HG02759 (cell line): ENCODE measurements around the gene AGBL4.
A peak's percentile ranks its signal among the peaks of the same experiment; 100 is the strongest.
"Not testable (repeated sequence)": the region's sequence is repeated elsewhere in the genome, so short reads cannot be mapped to it uniquely, and the experiment has no call there.

Source experiments
- ATAC-seq: cut with Tn5 transposase; IDR thresholded peaks from one replicate; pipeline ENCODE4 v1.9.1; 2021; ENCODE audit warnings: mild to moderate bottlenecking, moderate library complexity; ENCODE audit not compliant: unreplicated experiment

Gene AGBL4

DNA sequence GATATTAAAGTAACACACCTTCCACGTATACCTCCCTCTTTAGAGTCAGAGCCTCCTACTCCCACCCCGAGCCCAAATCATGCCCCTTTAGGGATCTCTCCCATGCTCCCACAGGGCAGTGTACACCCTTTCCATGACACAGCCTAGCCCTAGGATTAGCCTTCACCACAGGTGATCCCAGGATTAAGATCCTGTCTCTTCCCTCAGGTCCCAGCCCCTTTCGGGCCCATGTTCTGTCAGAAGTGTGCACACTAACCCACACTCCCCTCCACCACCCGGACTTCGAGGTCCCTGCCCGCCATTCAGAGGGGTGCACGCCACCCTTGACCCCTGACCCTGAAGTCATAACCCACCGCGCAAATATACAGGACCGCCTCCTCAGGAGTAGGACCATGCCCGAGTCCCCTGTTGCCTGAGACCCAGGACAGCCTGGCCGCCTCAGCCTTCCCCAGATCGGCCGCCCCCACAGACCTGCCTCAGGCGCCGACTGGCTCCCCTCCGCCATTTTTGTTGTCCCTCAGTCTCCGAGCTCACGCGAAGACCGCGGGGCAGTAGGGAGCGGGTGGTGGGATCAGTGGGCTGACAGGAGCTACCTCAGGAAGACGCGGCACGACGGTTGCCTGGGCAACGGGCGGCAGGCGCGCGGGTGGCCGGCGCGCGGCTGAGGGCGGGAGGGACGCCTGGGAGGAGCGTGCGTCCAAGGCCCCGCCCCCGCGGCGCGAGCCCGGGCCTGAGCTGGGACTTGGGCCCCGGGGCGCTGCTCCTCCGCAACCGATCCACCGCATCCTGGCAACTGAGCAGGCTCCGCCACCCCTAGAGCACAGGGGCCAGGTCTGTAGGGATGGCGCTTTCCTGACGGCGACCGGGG, at the start of gene AGBL4:
AGBL4 (minus strand) TSS at position 663 of the 868 bp plus-strand sequence.
- no peak for ATAC-seq

DNA sequence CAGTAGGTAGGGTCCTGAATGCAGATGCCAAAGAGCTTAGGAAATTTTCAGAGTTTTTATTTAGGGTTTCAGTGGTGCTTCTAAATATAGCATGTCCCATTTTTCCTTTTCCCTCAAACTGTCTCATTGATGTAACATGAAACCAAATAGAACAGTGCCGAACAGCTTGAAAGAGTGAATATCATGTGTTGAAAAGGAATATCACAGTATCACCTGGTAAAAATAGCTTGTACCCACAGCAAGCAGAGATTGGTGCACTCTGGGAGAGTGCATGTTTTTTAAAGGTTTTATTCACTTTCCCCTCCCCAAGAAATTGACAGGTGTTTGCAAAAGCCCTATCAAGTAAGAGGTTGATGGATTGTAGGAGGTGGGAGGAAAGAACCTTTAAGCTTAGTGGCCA, 43.1 kb upstream of the AGBL4 start:
- ATAC-seq, result no peak

DNA sequence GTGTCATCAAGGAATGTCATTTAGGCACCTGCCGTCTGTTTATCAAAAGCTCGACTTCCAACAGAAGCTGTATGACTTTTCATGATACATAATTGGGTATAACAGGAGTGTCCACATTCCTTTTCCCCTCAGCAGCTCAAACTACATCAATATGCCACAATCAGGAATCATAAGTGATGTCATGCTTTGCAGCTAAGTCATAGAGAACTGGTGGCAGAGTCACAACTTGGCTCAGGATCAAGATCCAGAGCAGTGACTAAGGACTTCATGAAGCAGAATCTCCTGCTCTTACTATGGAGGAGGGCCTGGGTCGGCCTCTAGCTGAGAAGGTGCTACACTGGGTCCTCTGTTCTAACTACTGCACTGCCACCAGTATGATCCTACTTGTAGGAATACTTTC, 36.5 kb upstream of the AGBL4 start:
- ATAC-seq, result no peak

DNA sequence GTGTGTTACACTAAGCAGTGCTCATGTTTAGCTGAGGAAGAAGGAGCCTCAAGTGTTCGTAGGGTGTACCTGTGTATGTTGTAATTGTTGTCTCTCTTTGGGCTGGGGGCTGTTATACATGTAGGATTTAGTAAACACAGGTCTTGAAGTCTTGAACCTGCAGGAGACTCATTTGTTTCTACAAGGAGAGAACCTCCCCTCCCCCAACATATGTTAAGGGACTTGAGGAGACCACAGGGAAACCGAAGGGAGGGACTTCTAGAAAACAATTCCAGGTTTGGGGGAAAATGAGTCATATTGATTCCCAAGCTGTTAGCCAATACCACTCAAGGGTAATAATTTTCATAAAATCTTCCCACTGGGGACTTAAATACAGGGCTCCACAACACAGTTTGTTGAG, 25.0 kb upstream of the AGBL4 start:
- no peak for ATAC-seq

DNA sequence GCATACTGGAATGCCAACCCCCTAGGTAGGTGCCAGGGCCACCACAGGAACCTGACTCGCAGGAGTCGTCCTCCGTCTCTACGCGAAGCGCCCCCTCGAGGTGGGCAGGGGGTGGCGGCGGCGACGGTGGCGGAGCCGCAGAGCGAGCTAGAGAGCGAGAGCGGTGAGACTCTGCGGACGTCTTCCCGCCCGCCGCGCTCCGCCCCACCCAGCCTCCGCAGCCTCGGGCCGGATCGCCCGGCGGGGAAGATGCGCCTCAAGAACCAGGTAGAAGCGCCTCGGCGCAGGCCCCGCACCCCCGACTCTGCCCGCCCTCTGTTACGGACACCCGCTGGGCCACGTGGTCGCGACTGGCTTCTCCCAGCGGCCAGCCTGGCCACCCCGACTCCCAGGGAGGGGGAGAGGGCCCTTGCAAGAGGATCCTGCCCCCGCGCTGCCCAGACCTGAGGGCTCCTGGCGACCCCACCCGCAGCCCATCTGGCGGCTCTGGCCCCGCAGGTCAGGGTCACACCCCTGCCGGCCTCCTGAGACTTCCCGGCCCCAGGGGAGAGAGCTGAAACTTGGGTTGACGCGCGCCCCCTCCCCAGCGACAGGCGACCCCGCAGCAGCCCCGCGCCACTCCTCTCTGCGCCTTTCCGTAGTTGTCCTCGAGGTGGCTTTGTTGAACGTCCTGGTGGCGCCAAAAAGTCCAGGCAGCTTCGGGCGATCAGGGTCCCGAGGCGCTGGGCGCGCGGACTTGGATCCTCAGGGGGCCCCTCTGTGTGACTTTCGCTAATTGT, 24.4 kb upstream of the AGBL4 start:
- peak; percentile 42 for ATAC-seq

DNA sequence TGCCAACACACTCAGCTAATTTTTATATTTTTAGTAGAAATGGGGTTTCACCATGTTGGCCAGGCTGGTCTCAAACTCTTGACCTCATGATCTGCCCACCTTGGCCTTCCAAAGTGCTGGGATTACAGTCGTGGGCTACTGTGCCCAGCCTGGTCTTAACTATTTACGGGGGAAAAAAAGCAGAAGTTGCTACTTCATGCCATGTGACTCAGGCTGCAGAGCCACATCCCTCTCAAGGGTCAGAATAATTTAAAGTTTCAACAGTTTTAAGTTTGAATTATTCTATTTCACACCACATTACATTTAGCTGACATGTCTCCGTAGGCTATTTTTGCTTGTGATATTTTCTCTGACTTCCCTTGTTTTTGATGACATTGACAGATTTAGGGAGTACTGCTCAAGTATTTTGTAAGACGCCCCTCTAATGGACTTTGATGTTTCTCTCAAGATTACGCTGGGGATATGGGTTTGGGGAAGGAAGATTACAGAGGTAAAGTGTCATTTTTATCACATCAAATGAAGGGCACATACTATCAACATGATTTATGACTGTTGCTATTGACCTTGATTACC, 14.6 kb upstream of the AGBL4 start:
- ATAC-seq, result no peak

DNA sequence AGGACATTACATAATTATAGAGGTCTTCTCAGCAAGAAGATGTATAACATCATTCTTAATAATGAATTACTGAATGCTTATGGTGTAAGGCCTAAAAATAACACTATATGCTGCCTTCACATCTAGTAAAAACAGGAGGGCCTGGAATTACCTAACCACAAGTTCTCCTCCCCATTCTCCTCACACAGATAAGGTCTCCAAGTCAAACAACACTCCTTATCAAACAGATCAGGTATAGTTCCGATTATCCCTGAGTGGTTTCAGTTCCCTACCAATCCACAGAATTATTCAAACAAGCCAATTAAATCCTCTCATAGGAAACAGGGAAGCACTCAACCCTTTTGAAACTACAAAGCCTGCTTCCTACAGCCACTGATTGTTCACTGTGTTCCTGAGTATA, 4.0 kb upstream of the AGBL4 start:
- no peak for ATAC-seq

DNA sequence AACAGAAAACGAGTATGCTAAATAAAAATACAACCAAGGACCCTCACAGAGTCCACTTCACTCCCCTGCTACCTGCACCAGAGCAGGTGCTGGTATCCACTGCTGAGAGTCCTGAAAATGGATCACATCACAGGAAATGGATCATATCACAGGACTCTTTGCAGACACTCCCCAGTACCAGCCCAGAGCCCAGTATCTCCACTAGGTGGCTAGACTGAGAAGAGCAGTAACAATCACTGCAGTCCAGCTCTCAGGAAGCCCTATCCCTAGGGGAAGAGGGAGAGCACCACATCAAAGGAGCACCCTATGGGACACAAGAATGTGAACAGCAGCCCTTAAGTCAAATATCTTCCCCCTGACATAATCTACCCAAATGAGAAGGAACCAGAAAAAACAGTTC, 28.0 kb downstream of the AGBL4 start:
- ATAC-seq, result no peak

DNA sequence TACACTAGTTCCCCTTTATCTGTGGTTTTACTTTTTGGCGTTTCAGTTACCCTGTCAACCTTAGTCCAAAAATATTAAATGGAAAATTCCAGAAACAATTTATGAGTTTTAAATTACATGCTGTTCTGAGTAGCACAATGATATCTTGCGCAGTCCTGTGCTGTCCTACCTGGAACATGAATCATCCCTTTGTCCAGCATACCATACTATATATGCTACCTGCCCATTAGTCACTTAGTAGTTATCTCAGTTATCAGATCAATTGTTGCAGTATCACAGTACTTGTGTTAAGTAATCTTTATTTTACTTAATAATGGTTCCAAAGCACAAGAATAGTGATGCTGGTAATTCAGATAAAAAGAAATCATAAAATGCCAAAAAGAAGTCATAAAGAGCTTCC, 52.7 kb downstream of the AGBL4 start:
- no peak for ATAC-seq

DNA sequence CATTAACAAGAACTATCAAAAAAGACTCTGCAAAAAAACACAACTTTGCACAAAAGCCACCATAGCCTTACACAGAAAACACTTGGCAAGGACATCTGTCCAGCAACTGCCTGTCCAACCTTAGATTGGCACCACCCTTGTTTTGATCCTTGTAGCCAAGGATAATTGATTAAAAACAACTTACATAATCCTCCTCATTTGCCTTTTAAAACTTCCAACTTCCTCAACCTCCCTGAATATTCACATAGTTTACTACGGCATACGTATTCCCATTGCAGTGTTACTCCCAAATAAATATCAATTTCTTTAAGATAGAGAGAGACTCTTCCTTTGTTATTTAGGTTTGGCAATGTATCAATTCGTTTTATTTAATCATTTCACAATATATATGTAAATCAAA, 72.4 kb downstream of the AGBL4 start:
- ATAC-seq, result no peak

DNA sequence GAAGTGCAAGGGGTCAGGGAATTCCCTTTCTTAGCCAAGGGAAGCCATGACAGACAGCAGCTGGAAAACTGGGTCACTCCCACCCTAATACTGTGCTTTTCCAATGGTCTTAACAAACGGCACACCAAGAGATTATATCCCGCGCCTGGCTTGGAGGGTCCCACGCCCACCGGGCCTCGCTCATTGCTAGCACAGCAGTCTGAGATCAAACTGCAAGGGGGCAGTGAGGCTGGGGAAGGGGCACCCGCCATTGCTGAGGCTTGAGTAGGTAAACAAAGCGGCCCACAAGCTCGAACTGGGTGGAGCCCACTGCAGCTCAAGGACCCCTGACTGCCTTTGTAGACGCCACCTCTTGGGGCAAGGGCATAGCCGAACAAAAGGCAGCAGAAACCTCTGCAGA, 108.5 kb downstream of the AGBL4 start:
- not testable (repeated sequence) for ATAC-seq

DNA sequence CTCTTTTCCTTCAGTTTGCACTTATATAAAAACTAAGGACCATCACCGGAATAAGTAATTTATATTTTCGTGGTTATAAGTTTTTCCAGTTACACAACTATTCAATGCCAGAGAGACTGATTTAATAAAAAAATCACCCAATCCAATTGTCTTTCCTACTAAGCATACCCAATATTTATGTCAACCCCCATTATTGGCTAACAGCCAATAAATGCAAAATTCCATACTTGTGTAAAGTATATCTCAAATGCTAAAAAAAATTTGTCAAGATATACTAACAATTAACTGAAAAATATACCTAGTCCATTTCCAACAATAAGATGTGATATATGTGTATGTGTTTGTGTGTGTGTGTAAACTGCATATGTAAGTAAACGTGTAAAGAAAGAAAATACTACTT, 117.4 kb downstream of the AGBL4 start:
- no peak for ATAC-seq

DNA sequence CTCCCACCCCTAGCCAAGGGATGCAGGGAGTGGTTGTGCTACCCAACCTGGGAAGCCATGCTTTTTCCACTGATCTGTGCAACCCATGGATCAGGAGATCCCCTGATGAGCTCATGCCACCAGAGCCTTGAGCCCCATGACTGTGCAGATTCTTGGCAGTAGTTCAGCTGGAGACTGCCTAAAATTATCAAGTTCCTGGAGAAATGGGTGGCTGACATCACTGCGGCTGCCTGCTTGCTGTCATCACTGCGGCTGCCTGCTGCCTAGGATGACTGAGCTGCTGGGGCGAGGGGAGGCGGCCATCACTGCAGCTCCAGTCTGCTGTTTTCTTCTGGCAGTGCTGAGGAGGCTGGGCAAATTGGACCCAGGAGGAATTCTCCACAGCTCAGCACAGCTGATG, 159.2 kb downstream of the AGBL4 start:
- no peak for ATAC-seq

DNA sequence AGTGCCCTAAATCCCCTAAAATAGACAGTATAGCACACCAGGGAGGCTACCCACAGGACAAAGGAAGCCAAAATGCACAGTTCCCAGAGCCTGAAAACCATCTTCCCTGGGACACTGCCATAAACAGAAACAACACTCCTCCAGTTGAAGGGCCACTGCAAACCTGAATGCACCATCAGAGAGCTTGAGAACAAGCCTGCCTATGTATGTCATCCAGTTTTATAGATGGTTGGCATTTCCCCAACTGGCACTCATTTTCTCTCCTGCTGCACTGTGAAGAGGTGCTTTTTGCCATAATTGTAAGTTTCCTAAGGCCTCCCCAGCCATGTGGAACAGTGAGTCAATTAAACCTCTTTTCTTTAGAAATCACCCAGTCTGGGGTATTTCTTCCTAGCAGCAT, 169.0 kb downstream of the AGBL4 start:
- no peak for ATAC-seq

DNA sequence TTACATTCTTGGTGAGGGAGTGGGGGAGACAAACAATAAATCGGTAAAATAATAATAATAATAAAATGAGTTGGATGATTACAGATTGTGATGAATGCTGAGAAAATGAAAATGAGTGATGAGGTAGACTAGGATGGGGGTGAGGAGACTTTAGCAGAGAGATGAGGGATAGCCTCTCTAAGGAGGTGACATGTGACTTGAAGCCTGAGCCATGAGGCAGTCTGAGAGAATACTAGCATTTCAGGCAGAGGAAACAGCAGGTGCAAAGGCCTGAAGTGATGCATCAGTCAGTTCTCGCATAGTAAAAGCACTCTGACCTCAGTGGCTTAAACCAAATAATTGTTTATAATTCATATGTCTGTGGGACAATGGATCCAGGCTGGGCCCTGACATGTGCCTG, 181.2 kb downstream of the AGBL4 start:
- ATAC-seq, result no peak

DNA sequence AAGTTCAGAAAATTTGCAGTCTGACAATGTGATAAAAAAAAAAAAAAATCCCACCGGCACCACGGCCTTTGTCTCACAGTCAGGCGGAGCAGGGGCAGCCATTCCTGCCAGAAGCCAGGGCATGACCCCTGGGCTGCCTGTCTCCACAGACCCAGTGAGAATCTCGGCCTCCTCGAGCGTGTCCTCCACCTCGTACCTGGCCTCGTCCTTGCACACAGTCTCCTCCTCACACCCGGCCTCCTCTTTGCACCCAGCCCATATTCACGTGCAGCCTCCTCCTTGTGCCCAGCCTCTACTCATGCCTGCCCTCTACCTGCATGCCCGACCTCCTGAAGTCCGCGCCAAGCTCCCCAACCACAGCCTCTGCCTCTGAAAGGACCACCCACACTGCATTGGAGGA, 182.0 kb downstream of the AGBL4 start:
- no peak for ATAC-seq

DNA sequence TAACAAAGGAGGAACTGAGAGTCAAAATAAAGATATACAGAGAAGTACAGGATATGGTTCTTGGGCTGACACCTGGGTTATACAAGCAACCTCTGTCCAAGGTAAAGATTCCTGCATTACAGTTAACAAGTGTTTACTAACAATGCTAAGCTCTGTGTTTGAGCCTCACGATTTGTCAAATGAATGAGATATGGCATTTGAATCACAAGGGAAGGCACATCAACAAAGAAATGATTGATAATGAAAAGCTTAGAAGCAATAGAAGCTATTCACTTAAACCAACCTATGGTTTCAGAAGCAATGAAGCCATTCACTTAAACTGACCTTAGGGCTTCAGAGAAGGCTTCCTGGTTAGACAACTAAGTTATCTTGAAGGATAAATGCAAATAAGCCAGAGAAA, 199.5 kb downstream of the AGBL4 start:
- ATAC-seq, result no peak

DNA sequence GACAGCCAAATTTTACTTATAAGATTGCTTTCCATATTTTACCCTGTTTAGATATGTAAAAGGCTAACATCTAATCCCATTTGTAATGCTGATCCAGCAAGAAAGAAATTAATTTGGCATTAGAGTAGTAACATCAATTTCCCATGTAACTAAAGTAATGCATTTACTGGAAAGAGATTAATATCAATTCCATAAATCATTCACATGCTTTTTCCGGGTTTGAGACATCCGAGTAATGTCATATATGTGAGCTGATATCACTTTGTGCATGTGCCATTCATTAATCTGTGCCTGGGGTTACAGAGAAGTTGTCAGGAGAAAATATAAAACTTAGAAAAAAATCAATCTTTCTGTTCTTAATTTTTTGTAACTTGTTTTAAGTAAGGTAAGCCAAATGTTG, 206.1 kb downstream of the AGBL4 start:
- ATAC-seq, result no peak

DNA sequence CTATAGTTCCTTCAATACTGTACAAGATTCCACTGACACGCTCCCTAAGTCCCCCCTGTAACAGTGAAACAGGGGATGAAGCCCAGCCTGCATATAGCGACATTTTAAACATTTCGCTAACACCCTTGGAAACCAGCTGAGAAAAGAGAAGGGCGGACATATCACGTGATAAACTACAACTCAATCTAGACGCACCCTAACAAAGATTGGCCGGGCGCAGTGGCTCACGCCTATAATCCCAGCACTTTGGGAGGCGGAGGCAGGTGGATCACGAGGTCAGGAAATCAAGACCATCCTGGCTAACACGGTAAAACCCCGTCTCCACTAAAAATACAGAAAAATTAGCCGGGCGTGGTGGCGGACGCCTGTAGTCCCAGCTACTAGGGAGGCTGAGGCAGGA, 236.7 kb downstream of the AGBL4 start:
- not testable (repeated sequence) for ATAC-seq

DNA sequence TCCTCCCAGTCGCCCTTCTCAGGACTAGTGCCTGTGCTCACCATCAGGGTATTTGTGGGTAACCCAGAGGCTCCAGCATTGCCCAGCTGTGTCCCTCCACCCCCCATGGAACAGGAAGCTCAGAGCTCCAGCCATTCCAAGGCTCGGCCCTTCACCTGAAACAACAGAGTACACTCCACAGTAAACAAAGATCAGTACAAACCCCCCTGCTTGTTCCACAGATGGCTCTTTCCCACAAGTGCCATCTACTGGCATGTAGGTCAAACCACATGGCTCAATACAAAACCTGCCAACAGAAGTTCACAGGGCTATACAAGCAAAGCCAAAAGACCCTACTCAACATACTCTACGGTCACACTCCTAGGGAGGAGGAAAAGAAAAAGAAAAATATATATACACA, 258.7 kb downstream of the AGBL4 start:
- no peak for ATAC-seq

DNA sequence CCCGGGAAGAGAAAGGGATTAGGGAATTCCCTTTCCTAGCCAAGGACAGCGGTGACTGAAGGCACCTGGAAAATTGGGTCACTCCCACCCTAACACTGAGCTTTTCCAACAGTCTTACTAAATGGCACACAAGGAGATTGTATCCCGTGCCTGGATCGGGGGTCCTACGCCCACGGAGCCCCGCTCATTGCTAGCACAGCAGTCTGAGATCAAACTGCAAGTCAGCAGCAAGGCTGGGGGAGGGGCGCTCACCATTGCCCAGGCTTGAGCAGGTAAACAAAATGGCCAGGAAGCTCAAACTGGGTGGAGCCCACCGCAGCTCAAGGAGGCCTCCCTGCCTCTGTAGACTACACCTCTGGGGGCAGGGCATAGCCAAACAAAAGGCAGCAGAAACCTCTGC, 285.6 kb downstream of the AGBL4 start:
- ATAC-seq, result not testable (repeated sequence)

DNA sequence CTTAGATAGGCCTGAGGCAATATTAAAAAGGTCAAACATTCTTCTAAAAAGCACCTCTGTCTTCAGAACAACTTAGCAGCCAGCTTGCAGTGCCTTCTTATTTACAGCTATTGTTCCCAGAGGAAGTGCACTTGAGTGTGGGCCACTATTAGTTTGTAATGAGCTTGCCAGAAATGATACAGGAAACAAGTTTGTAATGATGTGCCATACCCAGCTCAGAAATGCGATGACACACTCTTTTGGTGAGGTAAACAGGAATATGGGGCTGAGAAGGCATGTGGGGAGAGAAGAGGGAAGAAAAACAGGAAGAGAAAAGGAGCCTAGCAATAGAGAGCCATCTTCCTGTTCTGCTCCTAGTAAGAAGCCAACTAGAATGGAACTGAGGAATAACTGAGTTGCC, 295.4 kb downstream of the AGBL4 start:
- no peak for ATAC-seq
